K562 (cell line): Measurements from ENCODE around the gene RSAD1. TPM values are rescaled to one million over a fixed set of nuclear protein-coding genes. Genes with fewer than 3 reads are reported as not detected.

Experiments used
- ATAC-seq: fragments of 200-7000 bp; cut with Tn5 transposase; 3 replicates; pipeline ENCODE4 v1.9.1; 2020; ENCODE audit warnings: moderate library complexity
- BruUV-seq: library from RNA; stranded (reverse); fragments of 400-500 nt; replicated peaks from 2 replicates; lab custom pipeline; 2021; lab: Mats Ljungman, UMichigan
- CTCF ChIA-PET: fragments of 300-600 bp; formaldehyde crosslinking; extraction: SDS; loops from one replicate; lab custom pipeline; 2021; ENCODE audit warnings: low intra/inter-chr PET ratio; lab: Yijun Ruan, JAX
- POLR2A ChIA-PET: fragments of 300-600, 350-650 bp; sonication (Branson Sonifier 250); formaldehyde crosslinking; extraction: SDS; loops from one replicate; lab custom pipeline; 2021; ENCODE audit warnings: antibody characterized with exemption, inconsistent platforms; lab: Yijun Ruan, JAX
- DNase-seq, 4 experiments: peaks; one replicate each; pipeline versions ENCODE4 v3.0.0 to v3.0.0-alpha.2; 2011 to 2018; ENCODE audit warnings: low spot score in 3 of 4, mixed read lengths in 3 of 4; ENCODE audit errors: extremely low read depth in 1 of 4
- FAIRE-seq: peaks from 2 replicates; lab custom pipeline; 2011; peaks lifted over from hg19 to GRCh38; lab: Jason Lieb, UNC
- H2AFZ ChIP-seq: 2 replicates; pipeline ENCODE4 v1.6.0; 2011; ENCODE audit warnings: low read depth, low read length, control low read depth, inconsistent platforms
- H3K27ac ChIP-seq: fragments of 200-600 bp; 3 replicates; pipeline ENCODE4 v1.8.0; 2011; ENCODE audit warnings: low read depth, mild to moderate bottlenecking, control low read depth, inconsistent platforms, low read length, moderate library complexity, mixed read lengths; ENCODE audit errors: extremely low read depth
- H3K27me3 ChIP-seq, 2 experiments: fragments of 300-600 bp in 1 of 2; 2 replicates in 1 of 2; 3 replicates in 1 of 2; pipeline versions ENCODE4 v1.6.0 to v1.8.0; 2011; ENCODE audit warnings: inconsistent platforms in 2 of 2, low read length in 2 of 2, mild to moderate bottlenecking in 1 of 2, mixed read lengths in 1 of 2, moderate library complexity in 1 of 2; ENCODE audit not compliant: control insufficient read depth in 2 of 2, insufficient read depth in 2 of 2
- H3K36me3 ChIP-seq: fragments of 300-600 bp; 3 replicates; pipeline ENCODE4 v1.8.0; 2011; ENCODE audit warnings: mild to moderate bottlenecking, low read length, inconsistent platforms; ENCODE audit not compliant: control insufficient read depth, insufficient read depth
- H3K4me1 ChIP-seq, 2 experiments: fragments of 200-600 bp in 1 of 2; replicated peaks in 1 of 2; 2 replicates in 1 of 2; 3 replicates in 1 of 2; pipeline versions ENCODE4 v1.5.1 to v1.8.0; 2011; ENCODE audit warnings: inconsistent platforms in 2 of 2, low read length in 2 of 2, mild to moderate bottlenecking in 1 of 2, mixed read lengths in 1 of 2, moderate library complexity in 1 of 2; ENCODE audit not compliant: control insufficient read depth in 2 of 2, insufficient read depth in 2 of 2
- H3K4me2 ChIP-seq: 2 replicates; pipeline ENCODE4 v1.6.1; 2011; ENCODE audit warnings: low read length, control low read depth, inconsistent platforms, mixed read lengths; ENCODE audit not compliant: insufficient read depth
- H3K4me3 ChIP-seq: fragments of 200-600 bp; sonication (generic), shearing (Covaris generic); 2 replicates; pipeline ENCODE4 v1.5.1; 2016; ENCODE audit warnings: control low read depth, inconsistent platforms
- H3K79me2 ChIP-seq: fragments of 200-600 bp; 3 replicates; pipeline ENCODE4 v1.8.0; 2011; ENCODE audit warnings: low read length, inconsistent platforms; ENCODE audit not compliant: control insufficient read depth, insufficient read depth
- H3K9ac ChIP-seq, 2 experiments: 2 replicates each; pipeline versions ENCODE4 v1.6.0 to v1.6.1; 2011; ENCODE audit warnings: low read depth in 2 of 2, low read length in 2 of 2, control low read depth in 1 of 2, inconsistent platforms in 1 of 2, mild to moderate bottlenecking in 1 of 2, mixed read lengths in 1 of 2; ENCODE audit not compliant: insufficient read depth in 1 of 2
- H3K9me1 ChIP-seq: one replicate; pipeline ENCODE4 v1.6.0; 2011; ENCODE audit warnings: inconsistent platforms, mild to moderate bottlenecking, low read length, moderate library complexity; ENCODE audit not compliant: control insufficient read depth, insufficient read depth
- H3K9me3 ChIP-seq: replicated peaks from 2 replicates; pipeline ENCODE4 v1.5.1; 2011; ENCODE audit warnings: low read depth, low read length, inconsistent platforms; ENCODE audit not compliant: control insufficient read depth, insufficient read depth
- H4K20me1 ChIP-seq: replicated peaks from 2 replicates; pipeline ENCODE4 v1.6.1; 2011; ENCODE audit warnings: low read length, inconsistent platforms, mixed read lengths; ENCODE audit not compliant: control insufficient read depth, insufficient read depth
- CREB5 ChIP-seq: fragments of 250-450 bp; sonication (Bioruptor Pico); IDR thresholded peaks from 2 replicates; pipeline ENCODE4 v1.5.0; 2020; ENCODE audit warnings: mild to moderate bottlenecking
- ESRRA ChIP-seq: fragments of 450-650 bp; IDR thresholded peaks from 2 replicates; pipeline ENCODE4 v1.6.1; 2014; ENCODE audit warnings: low read depth, mild to moderate bottlenecking, moderate library complexity, borderline replicate concordance
- FOXO4 ChIP-seq: fragments of 450-650 bp; formaldehyde crosslinking; IDR thresholded peaks from 2 replicates; pipeline ENCODE4 v1.4.0; 2020; ENCODE audit warnings: mild to moderate bottlenecking, moderate library complexity
- GATAD2B ChIP-seq: fragments of 450-650 bp; IDR thresholded peaks from 2 replicates; pipeline ENCODE4 v1.6.1; 2017; ENCODE audit warnings: mild to moderate bottlenecking, borderline replicate concordance
- HINFP ChIP-seq: fragments of 450-650 bp; conservative IDR thresholded peaks from 2 replicates; pipeline ENCODE4 v1.6.1; 2016; ENCODE audit warnings: missing genetic modification characterization, low read depth, mild to moderate bottlenecking, control low read depth, missing compliant biosample characterization
- HNRNPUL1 ChIP-seq: fragments of 200-400 bp; formaldehyde crosslinking; IDR thresholded peaks from 2 replicates; pipeline ENCODE4 v1.6.1; 2017; ENCODE audit warnings: low read length
- IRF2 ChIP-seq: sonication (generic); formaldehyde crosslinking; IDR thresholded peaks from 2 replicates; pipeline ENCODE4 v1.8.1; 2022; ENCODE audit warnings: mild to moderate bottlenecking, missing genetic modification reagents
- NR2C1 ChIP-seq, 2 experiments: fragments of 450-650 bp; IDR thresholded peaks; 2 replicates each; pipeline ENCODE4 v1.6.1; 2017; ENCODE audit warnings: mild to moderate bottlenecking in 2 of 2, antibody characterized with exemption in 1 of 2, inconsistent platforms in 1 of 2, missing compliant biosample characterization in 1 of 2, missing genetic modification characterization in 1 of 2
- RFX1 ChIP-seq: fragments of 450-650 bp; IDR thresholded peaks from 2 replicates; pipeline ENCODE4 v1.6.1; 2016; ENCODE audit warnings: mild to moderate bottlenecking, moderate library complexity
- SIN3B ChIP-seq: fragments of 450-650 bp; IDR thresholded peaks from 2 replicates; pipeline ENCODE4 v1.6.1; 2017; ENCODE audit warnings: low read depth, mild to moderate bottlenecking, moderate library complexity
- ZHX1 ChIP-seq: fragments of 150-350 bp; conservative IDR thresholded peaks from 2 replicates; pipeline ENCODE4 v1.6.1; 2014; ENCODE audit warnings: low read length
- ZNF274 ChIP-seq: IDR thresholded peaks from 2 replicates; pipeline ENCODE4 v1.6.1; 2011; ENCODE audit warnings: low read depth, mild to moderate bottlenecking, low read length, moderate library complexity, borderline replicate concordance
- ZNF586 ChIP-seq: fragments of 450-650 bp; formaldehyde crosslinking; conservative IDR thresholded peaks from 2 replicates; pipeline ENCODE4 v1.4.0; 2020; ENCODE audit warnings: mild to moderate bottlenecking, moderate library complexity
- WGBS: fragments of 100-300 bp; shearing (Covaris generic); methylation state at CpG from one replicate; pipeline ENCODE4 v1.1.6; 2016; ENCODE audit warnings: low coverage, mixed read lengths; ENCODE audit not compliant: insufficient coverage; ENCODE audit errors: missing lambda C conversion rate; 5-methylcytosine and 5-hydroxymethylcytosine counted together
- in situ Hi-C: fragments of 300-500 bp; cut with MboI; formaldehyde crosslinking; loops from 4 replicates; pipeline ENCODE4 v1.15.0; 2018; ENCODE audit warnings: inconsistent platforms, mixed read lengths
- intact Hi-C: fragments of 100-400 bp; cut with micrococcal nuclease; formaldehyde crosslinking; loops from 2 replicates; pipeline ENCODE4 v1.14.2; 2022
- polyA plus RNA-seq, 8 experiments: library from polyadenylated mRNA; depleted of rRNA in 4 of 8; stranded (reverse) in 5 of 8; unstranded in 3 of 8; fragments of >200 nt; fragmentation: Nextera tagmentation in 2 of 8; fragmentation: Illumina TruSeq in 1 of 8; extraction: Ambion mirVana in 2 of 8; extraction: Trizol in 1 of 8; gene quantifications; 2 replicates each; pipeline versions ENCODE4 v1.2.1 to v1.2.3, GENCODE V29; 2011 to 2014; ENCODE audit warnings: inconsistent platforms in 1 of 8, missing spikeins in 1 of 8
- total RNA-seq, 7 experiments: library from RNA; depleted of rRNA in 6 of 7; stranded (reverse); fragments of >200 nt in 6 of 7; fragmentation: Illumina TruSeq in 2 of 7; extraction: Trizol in 2 of 7; gene quantifications; 2 replicates each; pipeline versions ENCODE4 v1.2.1 to v1.2.3, GENCODE V29; 2011 to 2021; ENCODE audit warnings: low replicate concordance in 1 of 7

RSAD1 gene
- total and polyA plus RNA-seq, 9 of the 15 experiments (the other 6 are each of a cell fraction or from before 2014, with no cell fraction given), result 4.5 to 42.5 (median 26.8) TPM

GRCh38 chr17:50527155-50527762 lies 48.6 kb downstream of the RSAD1 start (continued):
- TF ChIP-seq ZHX1, result no peak
- no peak for TF ChIP-seq CREB5

- Histone ChIP-seq H3K4me2 (no peak overlapping the region), H3K4me1 (peaks cover 0 to 10% of the 10 kb centered on the region in 2 experiments; a peak in 2 of 5 replicates), H3K36me3 (no peaks in the 10 kb centered on the region), H2AFZ (no peak overlapping the region), H3K79me2 (no peaks in the 10 kb centered on the region), H3K27me3 (peaks cover 32 to 52% of the 10 kb centered on the region in 2 experiments; a peak in 4 of 5 replicates), H4K20me1 (0 out of 2 replicates have a peak, but pooled peaks cover 7% of the 10 kb centered on the region), H3K9me3 (no peaks in the 10 kb centered on the region), H3K9ac (no peak overlapping the region), H3K4me3 (no peak overlapping the region), H3K9me1 (no peaks in the 10 kb centered on the region), H3K27ac (no peak overlapping the region)
- CTCF ChIA-PET, result no interaction called here
- no peak for ATAC-seq
- no TSS peak for BruUV-seq
- no peak for FAIRE-seq
- WGBS, result 4% methylated on average over 4 of the region's 4 CpGs
- intact Hi-C loops (no loop called here), in situ Hi-C loops (no loop called here)
- POLR2A ChIA-PET, result interaction anchor here (0.6 to 1.0 kb wide), 3 partner anchors 16 to 813 kb away, joined by 3 read pairs; no protein-coding TSS in a partner anchor
- no peak for DNase-seq
- TF ChIP-seq IRF2 (CRISPR knock-in tag) (no peak), FOXO4 (CRISPR knock-in tag) (no peak), ESRRA (no peak), ZNF274 (no peak), HINFP (tag) (no peak), ZNF586 (no peak), GATAD2B (no peak), RFX1 (no peak), HNRNPUL1 (no peak), SIN3B (no peak), NR2C1 (IDR thresholded peaks at IDR 0.05) (no peak), NR2C1 (tag; IDR thresholded peaks at IDR 0.05) (no peak)
Measured at GRCh38 chr17:50527949-50528474, 49.4 kb downstream of the RSAD1 start.
